GM18520 (cell line): ENCODE results near the gene AQP2.

Experiments used
- ATAC-seq: cut with Tn5 transposase; IDR thresholded peaks from one replicate; pipeline ENCODE4 v1.9.1; 2021; ENCODE audit not compliant: unreplicated experiment

AQP2 gene

DNA sequence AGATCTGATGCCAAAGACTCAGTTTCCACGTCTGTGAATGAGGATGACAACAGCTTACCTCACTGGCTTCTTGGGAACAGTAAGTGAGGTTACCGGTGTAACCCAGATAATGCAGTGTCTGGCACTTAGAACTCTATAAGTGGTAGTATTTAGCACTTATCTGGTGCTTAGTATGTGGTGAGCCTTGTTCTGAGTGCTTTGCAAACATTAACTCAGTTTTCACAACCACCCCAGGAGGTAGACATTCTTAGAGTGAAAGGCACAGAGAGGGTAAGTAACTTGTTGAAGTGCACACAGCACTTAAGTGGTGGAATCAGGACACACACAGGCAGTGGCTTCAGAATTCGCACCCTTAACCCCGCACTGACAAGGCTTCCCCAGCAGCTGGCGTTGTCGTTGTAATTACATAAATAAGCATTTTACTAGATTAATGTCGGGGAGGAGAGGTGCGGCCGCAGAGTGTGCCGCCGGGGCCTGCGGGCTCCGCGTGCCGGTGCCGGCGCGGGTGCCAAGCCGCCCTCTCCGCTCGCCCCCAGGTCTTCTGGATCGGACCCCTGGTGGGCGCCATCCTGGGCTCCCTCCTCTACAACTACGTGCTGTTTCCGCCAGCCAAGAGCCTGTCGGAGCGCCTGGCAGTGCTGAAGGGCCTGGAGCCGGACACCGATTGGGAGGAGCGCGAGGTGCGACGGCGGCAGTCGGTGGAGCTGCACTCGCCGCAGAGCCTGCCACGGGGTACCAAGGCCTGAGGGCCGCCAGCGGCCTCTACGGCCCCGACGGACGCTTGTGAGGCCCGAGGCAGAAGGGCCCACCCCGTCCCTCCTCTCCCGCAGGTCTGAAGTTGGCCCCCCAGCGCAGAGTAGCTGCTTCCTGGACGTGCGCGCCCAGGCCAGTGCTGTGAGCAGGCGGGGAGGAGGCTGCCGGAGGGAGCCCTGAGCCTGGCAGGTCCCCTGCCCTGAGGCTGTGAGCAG is 4.6 kb downstream of the AQP2 start:
- no peak for ATAC-seq

DNA sequence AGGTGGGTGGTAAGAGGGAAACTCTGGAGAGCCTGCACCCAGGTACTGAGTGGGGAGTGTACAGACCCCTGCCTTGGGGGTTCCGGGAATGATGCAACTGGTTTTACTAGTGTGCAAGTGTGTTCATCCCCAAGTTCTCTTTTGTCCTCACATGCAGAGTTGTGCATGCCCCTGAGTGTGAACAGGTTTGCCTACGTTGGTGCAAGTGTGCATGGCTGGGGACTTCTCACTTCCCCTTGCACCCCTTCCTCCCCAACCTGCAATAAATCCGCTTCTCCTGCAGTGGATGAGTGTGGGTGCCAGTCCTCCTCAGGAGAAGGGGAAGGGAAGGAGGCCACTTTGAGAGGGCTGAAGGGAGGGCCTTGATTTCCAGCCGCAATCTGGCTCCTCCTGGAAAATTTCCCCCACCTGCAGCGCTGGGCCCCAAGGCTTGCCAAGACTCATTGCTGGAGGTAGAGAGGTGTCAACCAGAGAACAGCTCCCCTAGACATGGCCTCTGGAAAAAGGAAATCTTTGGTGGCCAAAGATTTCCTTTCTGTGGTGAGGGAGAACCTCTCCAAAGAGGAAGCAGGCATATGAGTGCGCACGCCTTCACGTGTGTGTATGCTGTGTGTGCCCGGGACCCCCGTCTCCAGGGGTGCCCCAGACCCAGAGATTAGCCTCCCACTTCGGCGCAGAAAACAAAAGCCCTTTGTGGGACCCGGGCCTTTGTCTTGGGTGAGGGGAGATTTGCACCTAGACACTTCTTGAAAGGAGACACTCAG is 5.5 kb downstream of the AQP2 start:
- ATAC-seq = no peak

DNA sequence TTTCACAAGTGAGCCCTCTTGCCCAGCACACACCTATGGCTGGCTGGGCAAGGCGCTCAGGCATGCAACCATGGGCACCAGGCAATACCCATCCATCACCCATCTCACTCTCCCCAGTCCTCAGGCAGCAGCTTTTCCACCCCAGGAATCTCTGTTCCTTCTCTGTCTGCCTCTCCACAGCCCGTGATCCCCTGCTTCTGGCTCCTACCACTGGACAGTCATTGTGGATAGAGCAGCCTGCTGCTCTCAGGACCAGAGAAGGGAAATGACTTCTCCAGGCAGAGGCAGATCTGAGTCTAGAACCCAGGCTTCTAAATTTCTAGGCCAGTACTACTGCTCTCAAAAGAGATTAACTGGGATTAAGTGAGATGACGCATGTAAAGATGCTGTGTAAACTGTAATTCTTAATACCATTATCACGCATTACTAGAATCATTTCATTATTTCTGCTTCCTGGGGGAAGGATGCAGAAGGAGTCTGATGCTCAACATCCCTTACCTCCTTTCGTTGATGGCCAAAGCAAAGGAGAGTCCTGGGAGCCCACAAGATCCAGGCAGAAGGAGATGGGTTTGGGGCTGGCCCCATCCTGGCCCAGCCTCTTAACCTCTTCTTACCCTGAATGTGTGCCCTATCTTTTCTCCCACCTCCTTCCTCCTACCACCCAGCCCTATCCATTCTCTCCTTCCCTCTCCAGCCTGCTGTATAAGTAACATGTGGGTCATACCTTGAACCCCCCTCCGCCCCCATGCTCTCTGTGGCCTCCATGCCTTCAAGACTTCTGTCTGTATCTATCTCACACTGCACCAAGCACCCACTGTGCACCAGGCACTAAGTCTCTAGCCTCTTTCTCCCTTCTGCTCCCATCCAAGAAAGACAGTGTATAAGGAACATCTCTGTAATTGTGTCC is 6.4 kb downstream of the AQP2 start:
- no peak for ATAC-seq

DNA sequence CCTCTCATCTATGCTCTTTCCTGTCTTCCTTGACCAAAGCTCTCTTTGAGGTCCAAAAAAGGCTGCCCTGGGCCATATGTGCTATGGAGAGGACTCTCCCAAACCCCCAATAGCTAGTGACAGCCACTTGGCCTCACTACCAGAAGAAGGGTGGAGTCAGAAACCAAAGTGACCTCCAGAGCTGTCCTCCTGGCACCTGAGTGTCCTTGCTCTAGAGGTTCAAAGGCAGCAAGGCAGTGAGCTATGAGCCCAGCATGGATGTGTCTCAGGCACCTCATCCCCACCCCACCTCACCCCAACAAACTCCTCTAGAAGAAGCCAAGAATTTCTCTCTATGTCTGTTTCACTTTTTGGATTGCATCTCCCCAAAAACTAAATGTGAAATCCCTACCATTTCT is 7.0 kb downstream of the AQP2 start:
- ATAC-seq = no peak

DNA sequence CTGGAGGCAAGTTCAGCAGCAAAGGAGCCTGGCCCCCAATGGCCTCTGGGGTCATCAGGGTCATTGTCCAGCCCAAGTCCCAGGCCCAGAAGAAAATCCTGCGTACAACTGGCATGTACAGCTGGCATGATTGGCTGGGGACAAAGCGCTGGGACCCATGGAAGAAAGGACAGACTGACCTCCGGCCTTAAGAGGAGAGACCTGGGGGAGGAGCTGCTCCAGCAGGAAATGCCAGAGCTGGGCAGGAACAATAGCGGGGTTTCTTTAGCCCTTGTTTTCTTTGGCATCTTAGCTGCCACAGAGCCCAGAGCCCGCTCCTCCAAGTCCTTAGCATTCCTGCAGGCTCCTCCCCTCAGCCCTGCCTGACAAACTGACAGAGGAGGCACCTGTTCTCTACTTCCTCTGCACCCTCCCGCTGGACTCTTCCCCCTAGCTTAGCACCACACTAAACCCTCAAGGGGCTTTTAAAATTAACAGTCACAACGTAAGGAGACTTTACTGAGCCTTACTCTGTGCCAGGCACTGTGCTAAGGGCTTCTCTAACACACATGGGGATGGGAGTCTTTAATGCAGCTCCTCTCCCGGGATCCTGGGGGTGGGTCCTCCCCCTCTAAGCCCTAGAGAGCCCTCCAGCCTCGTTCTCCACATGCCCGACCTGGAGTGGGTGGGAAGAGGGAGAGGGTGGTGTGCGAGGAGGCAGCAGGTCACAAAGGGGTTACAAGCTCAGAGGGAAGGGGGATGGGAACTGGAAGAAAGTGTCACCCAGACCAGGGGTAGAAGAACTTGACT is 9.3 kb downstream of the AQP2 start:
- ATAC-seq = no peak

DNA sequence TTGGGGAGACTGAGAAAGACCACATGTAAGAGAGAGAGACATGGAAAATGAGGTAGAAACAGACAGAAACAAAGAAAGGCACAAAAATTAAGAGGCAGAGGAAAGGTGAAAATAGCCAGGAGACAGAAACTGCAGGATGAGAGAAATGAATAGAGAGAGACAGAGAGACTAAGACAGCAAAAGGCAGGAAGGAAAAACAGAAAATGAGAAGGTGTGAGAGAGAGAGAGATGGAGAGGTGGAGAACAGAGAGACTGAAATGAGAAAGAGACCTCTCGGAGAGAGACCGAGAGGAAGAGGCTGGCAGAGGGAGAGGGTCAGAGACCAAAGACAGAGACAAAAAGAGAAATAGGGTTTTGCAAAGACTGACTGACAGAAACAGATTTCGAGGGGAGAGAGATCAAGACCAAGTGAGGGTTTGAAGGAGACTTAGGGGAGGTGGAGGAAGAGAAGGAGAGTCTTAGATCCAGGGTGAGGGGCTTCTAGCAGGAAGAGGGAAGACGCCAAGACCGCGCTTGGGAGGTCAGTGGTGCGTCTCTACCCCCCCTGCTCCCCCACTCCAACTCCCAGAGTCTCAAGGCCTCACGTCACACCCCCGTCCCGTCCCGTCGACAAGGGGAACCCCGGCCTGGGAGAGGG is 10.1 kb downstream of the AQP2 start:
- ATAC-seq = no peak

DNA sequence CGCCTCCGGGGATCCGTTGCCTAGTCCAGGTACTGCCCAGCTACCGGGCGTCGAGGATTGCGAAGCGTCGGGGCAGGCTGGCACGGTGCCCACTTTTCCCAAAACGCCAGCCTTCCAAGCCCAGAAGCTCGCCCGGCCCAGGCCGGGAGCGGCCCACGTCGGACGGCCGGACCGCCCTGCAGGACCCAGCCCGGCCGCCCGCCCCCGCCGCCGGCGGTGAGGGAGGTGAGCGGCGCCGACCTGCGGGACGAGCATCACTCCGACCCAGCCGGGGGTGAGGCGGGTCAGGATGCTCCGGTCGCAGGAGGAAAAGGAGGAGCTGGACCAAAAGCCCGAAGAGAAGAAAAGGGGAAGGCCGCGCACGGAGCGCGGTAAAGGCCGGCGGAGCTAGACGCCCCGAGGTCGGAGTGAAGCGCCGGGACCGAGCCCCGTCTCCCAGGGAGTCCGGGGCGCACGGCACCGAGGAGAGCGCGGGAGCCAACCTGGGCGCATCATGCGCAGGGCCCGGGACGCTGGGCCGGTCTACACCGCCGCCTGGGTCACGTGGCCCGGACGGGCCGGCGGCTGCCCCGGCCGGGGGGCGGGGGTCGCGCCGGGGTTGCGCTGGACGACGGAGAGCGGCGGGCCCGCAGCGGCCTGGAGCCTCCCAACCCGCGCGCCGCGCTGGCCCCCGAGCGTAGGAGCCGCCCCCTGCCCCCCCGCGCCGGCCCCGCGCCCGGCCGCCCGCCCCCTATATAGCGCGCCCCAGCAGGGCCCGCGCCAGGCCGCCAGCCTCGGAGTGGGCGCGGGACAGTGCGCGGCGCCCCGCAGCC is 10.8 kb downstream of the AQP2 start, which contains the start of gene AQP5:
Gene AQP5, plus strand, starts transcription at position 762 of the 812 bp plus-strand sequence. CDS start 146 bp downstream, outside the sequence.
- no peak for ATAC-seq

DNA sequence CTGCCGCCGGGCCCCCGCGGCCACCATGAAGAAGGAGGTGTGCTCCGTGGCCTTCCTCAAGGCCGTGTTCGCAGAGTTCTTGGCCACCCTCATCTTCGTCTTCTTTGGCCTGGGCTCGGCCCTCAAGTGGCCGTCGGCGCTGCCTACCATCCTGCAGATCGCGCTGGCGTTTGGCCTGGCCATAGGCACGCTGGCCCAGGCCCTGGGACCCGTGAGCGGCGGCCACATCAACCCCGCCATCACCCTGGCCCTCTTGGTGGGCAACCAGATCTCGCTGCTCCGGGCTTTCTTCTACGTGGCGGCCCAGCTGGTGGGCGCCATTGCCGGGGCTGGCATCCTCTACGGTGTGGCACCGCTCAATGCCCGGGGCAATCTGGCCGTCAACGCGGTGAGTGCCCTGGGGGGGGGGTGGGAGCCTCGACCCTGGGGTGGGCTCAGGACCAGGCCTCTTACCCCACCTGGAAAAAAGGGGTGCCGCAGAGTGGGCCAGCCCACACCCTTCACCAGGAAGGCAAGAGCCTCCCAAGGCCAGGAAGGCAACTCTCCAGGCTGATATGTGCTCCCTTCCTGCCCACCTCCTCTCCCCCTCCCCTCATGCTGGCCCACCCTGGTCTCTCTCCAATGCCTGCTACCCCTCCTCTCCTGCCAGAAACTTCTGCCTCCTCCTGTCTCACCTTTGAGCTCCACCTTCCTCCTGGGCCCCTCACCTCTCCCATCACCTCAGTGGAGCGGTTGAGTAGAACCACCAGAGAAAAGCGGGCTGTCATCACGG is 11.6 kb downstream of the AQP2 start:
- ATAC-seq = no peak

DNA sequence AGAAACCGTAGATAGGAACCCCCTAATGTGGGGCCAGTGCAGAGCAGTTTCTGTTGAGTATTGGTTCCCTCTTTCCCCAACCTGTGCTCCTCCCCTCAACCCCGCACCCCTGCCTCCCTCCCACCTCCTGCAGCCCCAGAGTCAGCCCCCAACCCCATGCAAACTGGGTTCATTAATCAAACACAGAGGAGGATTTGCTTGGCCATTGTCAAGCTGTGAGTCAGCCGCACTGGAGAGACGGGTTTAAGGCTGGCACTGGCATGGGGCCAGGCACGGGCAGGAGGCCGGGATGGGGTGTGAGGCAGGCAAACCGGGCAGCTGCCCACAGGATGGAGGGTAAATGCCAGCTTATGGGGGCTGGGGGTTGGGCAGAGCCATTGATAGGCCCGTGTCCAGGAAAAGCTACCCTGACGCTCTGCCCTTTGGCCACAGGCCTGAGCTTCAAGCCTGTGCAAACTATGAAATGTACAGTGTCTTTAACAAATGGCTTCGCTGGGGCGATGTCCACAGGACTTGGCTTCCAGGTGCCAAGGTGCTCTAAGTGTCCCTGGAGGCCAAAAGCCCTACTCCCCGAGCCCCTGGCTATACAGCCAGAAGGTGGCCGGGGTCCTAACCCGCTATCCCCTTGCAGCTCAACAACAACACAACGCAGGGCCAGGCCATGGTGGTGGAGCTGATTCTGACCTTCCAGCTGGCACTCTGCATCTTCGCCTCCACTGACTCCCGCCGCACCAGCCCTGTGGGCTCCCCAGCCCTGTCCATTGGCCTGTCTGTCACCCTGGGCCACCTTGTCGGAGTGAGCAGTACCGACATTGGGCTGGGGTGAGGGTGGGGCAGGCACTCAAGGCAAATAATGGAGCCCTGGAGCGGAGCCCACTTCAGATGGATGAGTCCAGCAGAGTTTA is 12.6 kb downstream of the AQP2 start:
- no peak for ATAC-seq

DNA sequence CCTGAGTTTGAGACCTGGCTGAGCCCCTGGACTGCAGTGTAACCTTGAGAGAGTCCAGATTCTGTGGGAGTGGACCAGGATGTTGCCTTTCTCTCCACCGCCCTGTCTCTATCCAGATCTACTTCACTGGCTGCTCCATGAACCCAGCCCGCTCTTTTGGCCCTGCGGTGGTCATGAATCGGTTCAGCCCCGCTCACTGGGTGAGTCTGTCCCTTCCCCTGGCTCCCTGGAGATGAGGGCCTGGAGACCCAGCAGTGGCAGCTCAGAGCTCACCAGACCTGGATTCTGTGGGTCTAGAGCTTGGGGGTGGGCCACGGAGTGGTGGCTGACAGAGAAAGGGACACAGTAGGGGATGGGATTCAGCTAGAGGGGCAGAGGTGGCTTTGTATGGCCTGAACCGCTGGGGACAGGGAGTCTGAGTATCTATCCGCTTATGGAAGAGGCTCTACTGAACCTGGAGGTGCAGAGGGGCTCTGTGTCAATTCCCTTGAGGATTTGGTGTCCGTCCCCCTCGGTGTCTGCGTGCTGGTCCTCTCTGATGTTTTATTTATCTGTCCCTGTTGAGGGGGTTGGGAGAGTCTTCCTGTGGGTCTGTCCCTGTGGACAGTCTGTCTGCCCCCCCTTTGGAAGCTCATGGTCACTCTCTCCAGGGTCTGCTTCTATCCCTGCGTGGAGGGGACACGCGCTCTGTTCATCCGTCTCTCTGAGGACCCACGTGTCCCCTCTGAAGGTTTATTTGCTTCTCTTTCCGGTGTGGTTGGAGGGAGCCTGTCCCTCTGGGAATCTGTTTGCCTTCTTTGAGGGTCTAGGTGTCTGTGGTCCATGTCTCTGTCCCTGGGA is 13.7 kb downstream of the AQP2 start:
- ATAC-seq = no peak

DNA sequence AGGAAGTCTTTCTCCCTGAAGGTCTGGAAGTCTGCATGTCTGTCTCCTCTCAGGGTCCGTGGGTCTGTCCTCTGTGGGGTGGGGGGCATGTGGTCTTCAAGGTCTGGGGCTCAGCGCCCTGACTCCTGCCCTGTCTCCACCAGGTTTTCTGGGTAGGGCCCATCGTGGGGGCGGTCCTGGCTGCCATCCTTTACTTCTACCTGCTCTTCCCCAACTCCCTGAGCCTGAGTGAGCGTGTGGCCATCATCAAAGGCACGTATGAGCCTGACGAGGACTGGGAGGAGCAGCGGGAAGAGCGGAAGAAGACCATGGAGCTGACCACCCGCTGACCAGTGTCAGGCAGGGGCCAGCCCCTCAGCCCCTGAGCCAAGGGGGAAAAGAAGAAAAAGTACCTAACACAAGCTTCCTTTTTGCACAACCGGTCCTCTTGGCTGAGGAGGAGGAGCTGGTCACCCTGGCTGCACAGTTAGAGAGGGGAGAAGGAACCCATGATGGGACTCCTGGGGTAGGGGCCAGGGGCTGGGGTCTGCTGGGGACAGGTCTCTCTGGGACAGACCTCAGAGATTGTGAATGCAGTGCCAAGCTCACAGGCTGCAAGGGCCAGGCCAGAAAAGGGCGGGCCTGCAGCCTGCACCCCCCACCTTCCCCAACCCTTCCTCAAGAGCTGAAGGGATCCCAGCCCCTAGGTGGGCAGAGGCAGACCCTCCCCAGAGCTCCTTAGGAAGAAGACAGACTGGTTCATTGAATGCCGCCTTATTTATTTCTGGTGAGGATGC is 14.5 kb downstream of the AQP2 start:
- no peak for ATAC-seq

DNA sequence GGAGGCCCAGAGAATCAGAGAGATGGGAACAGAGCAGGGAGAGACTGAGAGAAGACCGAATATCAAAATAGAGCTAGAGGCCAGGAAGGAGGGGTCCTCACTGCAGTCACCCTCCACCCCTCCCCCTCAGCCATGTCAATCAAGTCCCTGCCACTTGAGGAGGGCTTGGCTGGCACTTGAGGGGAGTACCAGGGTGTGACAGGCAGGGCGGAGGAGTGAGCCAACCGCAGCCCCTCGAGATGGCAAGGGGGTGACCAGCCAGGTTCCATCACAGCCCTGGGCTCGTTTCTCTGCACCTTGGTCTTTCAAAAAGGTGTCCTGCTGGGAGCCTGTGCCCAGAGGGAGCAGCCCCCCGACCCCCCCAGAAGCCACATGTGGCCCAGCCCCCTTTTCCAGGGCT is 15.3 kb downstream of the AQP2 start:
- no peak for ATAC-seq

DNA sequence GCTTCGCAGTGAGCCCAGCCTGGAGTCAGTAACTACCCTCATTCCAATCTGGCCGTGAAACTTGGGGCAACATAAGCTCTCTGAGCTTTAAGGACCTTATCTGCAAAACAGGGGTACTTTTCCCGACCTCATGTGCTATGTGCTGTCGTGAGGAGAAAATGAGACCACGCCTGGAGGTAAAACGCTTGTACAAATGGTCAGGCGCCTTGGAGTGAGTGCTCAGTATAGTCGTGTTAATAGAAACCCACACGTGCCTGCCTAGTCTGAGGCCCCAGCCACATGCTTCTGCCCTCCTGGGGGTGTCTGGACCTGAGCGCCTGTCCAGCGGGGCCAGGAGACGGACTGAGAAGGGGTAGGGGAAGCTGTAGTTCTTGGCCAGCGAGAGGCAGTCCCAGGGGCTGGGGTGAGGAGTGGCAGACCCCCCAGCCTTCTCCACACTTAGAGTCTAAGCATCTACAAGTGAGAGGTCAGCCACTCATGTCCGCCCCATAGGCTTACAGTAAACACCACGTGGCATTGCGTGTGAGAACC is 16.0 kb downstream of the AQP2 start:
- ATAC-seq = no peak

DNA sequence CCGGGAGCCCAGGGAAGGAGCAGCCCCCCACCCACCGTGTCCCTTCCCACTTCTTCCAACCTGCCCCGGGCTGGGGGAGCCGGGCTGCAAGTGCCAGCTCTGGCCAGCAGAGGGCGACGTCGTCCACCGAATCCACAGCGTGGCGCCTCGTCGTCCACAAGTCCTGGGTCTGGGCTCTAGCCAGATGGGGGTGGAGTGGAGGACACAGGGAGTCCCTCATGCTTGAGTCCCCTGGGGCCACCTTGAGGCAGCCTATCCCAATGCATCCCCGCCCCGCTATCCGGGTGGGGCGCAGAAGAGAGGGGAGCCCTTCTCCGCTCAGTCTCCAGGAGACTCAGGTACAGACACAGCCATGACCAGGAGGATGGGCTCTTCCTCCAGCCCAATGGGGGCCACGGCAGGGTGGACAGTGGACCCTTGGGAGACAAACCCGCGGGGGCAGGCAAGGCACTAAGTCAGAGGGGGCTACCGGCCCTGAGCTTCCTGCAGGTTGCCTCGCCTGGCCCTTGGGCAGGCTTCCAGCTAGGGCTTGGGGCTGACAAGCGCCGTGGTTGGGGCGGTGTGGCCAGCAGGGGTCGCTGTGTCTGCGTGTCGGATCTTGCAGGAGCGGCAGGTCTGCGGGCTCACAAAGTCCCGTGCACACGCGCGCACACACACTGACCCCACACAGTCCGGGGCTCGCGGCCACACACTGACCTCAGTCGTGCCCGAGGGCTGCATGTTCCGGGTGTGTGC is 16.7 kb downstream of the AQP2 start:
- peak; percentile 54 for ATAC-seq
